HCT116 (cell line): ENCODE results near the gene ART1. TPM values are rescaled to one million over a fixed set of nuclear protein-coding genes. Genes with fewer than 3 reads are reported as not detected.

ENCODE experiments used
- ATAC-seq: fragments of 200-7000 bp; cut with Tn5 transposase; 2 replicates; pipeline ENCODE4 v1.9.1; 2020; ENCODE audit warnings: mild to moderate bottlenecking, moderate library complexity
- BruUV-seq: library from RNA; stranded (reverse); fragments of 400-500 nt; replicated peaks from 2 replicates; lab custom pipeline; 2021; lab: Mats Ljungman, UMichigan
- CTCF ChIA-PET: fragments of 300-600 bp; sonication (Branson Sonifier 250); formaldehyde crosslinking; loops from one replicate; lab custom pipeline; 2021; ENCODE audit warnings: antibody characterized with exemption; lab: Charles Lee
- POLR2A ChIA-PET: fragments of 300-600, 350-600 bp; sonication (Branson Sonifier 250); formaldehyde crosslinking; loops from one replicate; lab custom pipeline; 2021; ENCODE audit warnings: antibody characterized with exemption; lab: Charles Lee
- RAD21 ChIA-PET, 2 experiments: fragments of 300-600 bp; sonication (Branson Sonifier 250); formaldehyde crosslinking; loops; one replicate each; lab custom pipeline; 2023; ENCODE audit warnings: low total read pairs in 2 of 2; ENCODE audit not compliant: uncharacterized antibody in 2 of 2, unreplicated experiment in 2 of 2, low non-redundant PET in 1 of 2; lab: Charles Lee
- DNase-seq: peaks from one replicate; pipeline ENCODE4 v3.0.0-alpha.2; 2010; ENCODE audit warnings: low read depth, low spot score
- H2AFZ ChIP-seq: fragments of 200-600 bp; shearing (Covaris generic), sonication (generic); 2 replicates; pipeline ENCODE4 v1.6.1; 2017; ENCODE audit warnings: low read depth, mixed run types, mixed read lengths, antibody characterized with exemption, low read length; ENCODE audit not compliant: poor library complexity, severe bottlenecking
- H3K27ac ChIP-seq: 2 replicates; pipeline ENCODE4 v1.5.1; 2012; ENCODE audit warnings: low read depth, low read length
- H3K27me3 ChIP-seq: fragments of 200-600 bp; sonication (generic); 2 replicates; pipeline ENCODE4 v1.6.1; 2016; ENCODE audit warnings: mixed run types, low read length, mixed read lengths; ENCODE audit not compliant: insufficient read depth
- H3K36me3 ChIP-seq, 2 experiments: fragments of 200-500 bp in 1 of 2; fragments of 200-600 bp in 1 of 2; sonication (Bioruptor generic) in 1 of 2; sonication (generic) in 1 of 2; 2 replicates each; pipeline versions ENCODE4 v1.5.1 to v1.6.1; 2014 to 2016; ENCODE audit warnings: low read length in 2 of 2, inconsistent platforms in 1 of 2, mixed read lengths in 1 of 2, mixed run types in 1 of 2; ENCODE audit not compliant: insufficient read depth in 2 of 2, control insufficient read depth in 1 of 2
- H3K4me1 ChIP-seq, 2 experiments: fragments of 200-600 bp in 1 of 2; sonication (generic) in 1 of 2; 2 replicates each; pipeline versions ENCODE4 v1.5.1 to v1.6.1; 2012 to 2017; ENCODE audit warnings: low read length in 2 of 2, inconsistent platforms in 1 of 2, mild to moderate bottlenecking in 1 of 2, mixed read lengths in 1 of 2, mixed run types in 1 of 2, moderate library complexity in 1 of 2; ENCODE audit not compliant: insufficient read depth in 2 of 2, control insufficient read depth in 1 of 2
- H3K4me2 ChIP-seq: fragments of 200-600 bp; sonication (generic); 2 replicates; pipeline ENCODE4 v1.6.1; 2017; ENCODE audit warnings: mixed run types, low read length, mixed read lengths
- H3K4me3 ChIP-seq, 2 experiments: fragments of 200-600 bp in 1 of 2; sonication (generic) in 1 of 2; replicated peaks in 1 of 2; 2 replicates each; pipeline ENCODE4 v1.5.1; 2011 to 2016; ENCODE audit warnings: low read length in 2 of 2, control low read depth in 1 of 2, low read depth in 1 of 2, mild to moderate bottlenecking in 1 of 2, mixed read lengths in 1 of 2, mixed run types in 1 of 2
- H3K79me2 ChIP-seq: fragments of 200-600 bp; sonication (generic); 2 replicates; pipeline ENCODE4 v1.6.1; 2017; ENCODE audit warnings: mild to moderate bottlenecking, mixed run types, low read length, moderate library complexity, mixed read lengths; ENCODE audit not compliant: insufficient read depth
- H3K9ac ChIP-seq: fragments of 200-600 bp; sonication (generic); 2 replicates; pipeline ENCODE4 v1.6.1; 2016; ENCODE audit warnings: low read length, mixed read lengths
- H3K9me2 ChIP-seq: fragments of 200-600 bp; sonication (generic), shearing (Covaris generic); 2 replicates; pipeline ENCODE4 v1.6.1; 2017; ENCODE audit warnings: mixed run types, mild to moderate bottlenecking, moderate library complexity; ENCODE audit not compliant: insufficient read depth
- H3K9me3 ChIP-seq, 2 experiments: fragments of 200-500 bp in 1 of 2; fragments of 200-600 bp in 1 of 2; sonication (Bioruptor generic) in 1 of 2; sonication (generic) in 1 of 2; 2 replicates each; pipeline ENCODE4 v1.6.1; 2014 to 2017; ENCODE audit warnings: low read length in 2 of 2, mixed read lengths in 2 of 2, inconsistent platforms in 1 of 2, low read depth in 1 of 2, mild to moderate bottlenecking in 1 of 2, mixed run types in 1 of 2, moderate library complexity in 1 of 2; ENCODE audit not compliant: control insufficient read depth in 1 of 2, insufficient read depth in 1 of 2
- H4K20me1 ChIP-seq: fragments of 200-600 bp; sonication (generic), shearing (Covaris generic); 2 replicates; pipeline ENCODE4 v1.6.1; 2017; ENCODE audit warnings: mixed run types, mild to moderate bottlenecking, moderate library complexity; ENCODE audit not compliant: insufficient read depth
- CEBPB ChIP-seq: IDR thresholded peaks from 2 replicates; pipeline ENCODE4 v1.6.1; 2012; ENCODE audit warnings: low read depth
- ELF1 ChIP-seq: IDR thresholded peaks from 2 replicates; pipeline ENCODE4 v1.6.1; 2012; ENCODE audit warnings: low read depth, borderline replicate concordance
- EZH2 ChIP-seq: fragments of 200-600 bp; sonication (generic); IDR thresholded peaks from 2 replicates; pipeline ENCODE4 v1.6.1; 2017; ENCODE audit warnings: antibody characterized with exemption, mixed run types
- EZH2phosphoT487 ChIP-seq: fragments of 200-600 bp; IDR thresholded peaks from 2 replicates; pipeline ENCODE4 v1.6.1; 2018; ENCODE audit warnings: antibody characterized with exemption, borderline replicate concordance
- FOSL1 ChIP-seq: IDR thresholded peaks from 2 replicates; pipeline ENCODE4 v1.6.1; 2012; ENCODE audit warnings: low read depth
- POLR2A ChIP-seq: IDR thresholded peaks from 2 replicates; pipeline ENCODE4 v1.7.0; 2011; ENCODE audit warnings: borderline replicate concordance; ENCODE audit not compliant: insufficient read depth, insufficient read length; ENCODE audit errors: extremely low read depth
- POLR2AphosphoS5 ChIP-seq: IDR thresholded peaks from 2 replicates; pipeline ENCODE4 v1.6.1; 2011; ENCODE audit warnings: mild to moderate bottlenecking, low read depth, low read length, moderate library complexity
- SIN3A ChIP-seq: IDR thresholded peaks from 2 replicates; pipeline ENCODE4 v1.6.1; 2012; ENCODE audit warnings: low read depth
- SP1 ChIP-seq: IDR thresholded peaks from 2 replicates; pipeline ENCODE4 v1.6.1; 2012; ENCODE audit warnings: low read depth
- SRF ChIP-seq: IDR thresholded peaks from 2 replicates; pipeline ENCODE4 v1.6.1; 2012; ENCODE audit warnings: low read depth
- YY1 ChIP-seq: IDR thresholded peaks from 2 replicates; pipeline ENCODE4 v1.6.1; 2011; ENCODE audit warnings: low read length, low read depth, moderate library complexity, mild to moderate bottlenecking; ENCODE audit not compliant: insufficient replicate concordance; ENCODE audit errors: extremely low read depth
- ZNF274 ChIP-seq: fragments of 200-500 bp; sonication (Bioruptor generic); IDR thresholded peaks from 2 replicates; pipeline ENCODE4 v1.6.1; 2014; ENCODE audit warnings: mild to moderate bottlenecking, low read depth, low read length, inconsistent platforms
- intact Hi-C: fragments of 100-400 bp; cut with micrococcal nuclease; formaldehyde crosslinking; loops from 2 replicates; pipeline ENCODE4 v1.10.0; 2022
- total RNA-seq: library from RNA; stranded (reverse); gene quantifications from one replicate; pipeline ENCODE4 v1.2.1, GENCODE V29; 2021; ENCODE audit not compliant: unreplicated experiment
- TF ChIP-seq, protein P1 (sequence below): IDR thresholded peaks from 2 replicates; pipeline ENCODE4 v1.6.1; 2012; ENCODE audit warnings: low read depth

Gene ART1
- total RNA-seq, 1 experiment from 2014 or later: not detected

DNA sequence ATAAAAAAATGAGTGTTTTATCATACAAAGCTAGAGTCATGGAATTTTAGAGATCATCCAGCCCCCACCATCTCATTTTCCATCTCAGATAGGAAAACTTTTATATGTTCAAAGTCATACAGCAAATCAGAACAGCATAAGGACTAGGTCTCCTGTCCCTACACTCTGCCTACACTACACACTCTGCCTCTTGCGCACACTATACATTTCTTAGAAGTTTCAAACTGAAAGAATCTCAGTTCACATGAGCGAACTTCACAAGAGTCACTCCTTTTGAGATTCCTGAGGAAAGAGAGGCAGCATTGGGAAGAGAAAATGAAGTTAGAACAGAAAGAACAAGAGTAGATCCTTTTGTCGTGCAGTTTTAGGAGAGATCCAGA lies 39.7 kb upstream of the ART1 start:
- H4K20me1 ChIP-seq: no peaks in the 10 kb centered on the region
- no peaks in the 10 kb centered on the region for H3K4me1 ChIP-seq
- no peaks in the 10 kb centered on the region for H3K79me2 ChIP-seq
- no peak for DNase-seq
- ATAC-seq: no peak
- CTCF ChIA-PET: no interaction called here
- no TSS peak for BruUV-seq
- TF ChIP-seq ELF1 (no peak), SIN3A (no peak), SRF (no peak), POLR2AphosphoS5 (no peak)
- TF ChIP-seq, protein P1, sequence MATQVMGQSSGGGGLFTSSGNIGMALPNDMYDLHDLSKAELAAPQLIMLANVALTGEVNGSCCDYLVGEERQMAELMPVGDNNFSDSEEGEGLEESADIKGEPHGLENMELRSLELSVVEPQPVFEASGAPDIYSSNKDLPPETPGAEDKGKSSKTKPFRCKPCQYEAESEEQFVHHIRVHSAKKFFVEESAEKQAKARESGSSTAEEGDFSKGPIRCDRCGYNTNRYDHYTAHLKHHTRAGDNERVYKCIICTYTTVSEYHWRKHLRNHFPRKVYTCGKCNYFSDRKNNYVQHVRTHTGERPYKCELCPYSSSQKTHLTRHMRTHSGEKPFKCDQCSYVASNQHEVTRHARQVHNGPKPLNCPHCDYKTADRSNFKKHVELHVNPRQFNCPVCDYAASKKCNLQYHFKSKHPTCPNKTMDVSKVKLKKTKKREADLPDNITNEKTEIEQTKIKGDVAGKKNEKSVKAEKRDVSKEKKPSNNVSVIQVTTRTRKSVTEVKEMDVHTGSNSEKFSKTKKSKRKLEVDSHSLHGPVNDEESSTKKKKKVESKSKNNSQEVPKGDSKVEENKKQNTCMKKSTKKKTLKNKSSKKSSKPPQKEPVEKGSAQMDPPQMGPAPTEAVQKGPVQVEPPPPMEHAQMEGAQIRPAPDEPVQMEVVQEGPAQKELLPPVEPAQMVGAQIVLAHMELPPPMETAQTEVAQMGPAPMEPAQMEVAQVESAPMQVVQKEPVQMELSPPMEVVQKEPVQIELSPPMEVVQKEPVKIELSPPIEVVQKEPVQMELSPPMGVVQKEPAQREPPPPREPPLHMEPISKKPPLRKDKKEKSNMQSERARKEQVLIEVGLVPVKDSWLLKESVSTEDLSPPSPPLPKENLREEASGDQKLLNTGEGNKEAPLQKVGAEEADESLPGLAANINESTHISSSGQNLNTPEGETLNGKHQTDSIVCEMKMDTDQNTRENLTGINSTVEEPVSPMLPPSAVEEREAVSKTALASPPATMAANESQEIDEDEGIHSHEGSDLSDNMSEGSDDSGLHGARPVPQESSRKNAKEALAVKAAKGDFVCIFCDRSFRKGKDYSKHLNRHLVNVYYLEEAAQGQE: no peak
- TF ChIP-seq, all 23 proteins: peak for 0
- Histone ChIP-seq H2AFZ (no peak overlapping the region), H3K27me3 (no peaks in the 10 kb centered on the region), H3K9me2 (no peaks in the 10 kb centered on the region), H3K4me3 (no peak overlapping the region), H3K36me3 (no peaks in the 10 kb centered on the region), H3K9me3 (no peaks in the 10 kb centered on the region), H3K27ac (no peak overlapping the region), H3K4me2 (no peak overlapping the region), H3K9ac (no peak overlapping the region)
- ChIA-PET RAD21 (no interaction called here), POLR2A (no interaction called here)
- intact Hi-C loops: loop anchor here (5.0 to 10.0 kb wide), 2 partner anchors 118 to 150 kb away; no protein-coding TSS in a partner anchor

DNA sequence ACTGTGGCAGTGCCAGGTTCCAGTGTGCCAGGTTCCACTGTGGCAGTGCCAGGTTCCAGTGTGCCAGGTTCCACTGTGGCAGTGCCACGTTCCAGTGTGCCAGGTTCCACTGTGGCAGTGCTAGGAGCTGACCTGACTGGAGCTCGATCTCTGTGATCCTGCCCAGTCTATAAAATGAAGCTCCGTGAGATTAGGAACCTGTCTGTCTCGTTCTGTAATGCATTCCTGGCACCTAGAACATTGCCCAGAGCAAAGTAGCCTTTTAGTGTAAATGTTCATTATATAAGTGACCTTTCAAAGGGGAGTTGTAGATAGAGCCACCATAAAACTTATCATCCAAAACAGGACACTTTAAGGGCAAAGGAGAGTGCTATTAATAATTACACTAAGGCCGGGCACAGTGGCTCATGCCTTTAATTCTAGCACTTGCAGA lies 39.1 kb upstream of the ART1 start:
- no peak for DNase-seq
- ChIA-PET POLR2A (no interaction called here), CTCF (no interaction called here), RAD21 (no interaction called here)
- intact Hi-C loops: loop anchor here (5.0 to 10.0 kb wide), 2 partner anchors 118 to 151 kb away; no protein-coding TSS in a partner anchor
- ATAC-seq: no peak
- H3K9me2 ChIP-seq: no peaks in the 10 kb centered on the region
- TF ChIP-seq POLR2A (no peak), EZH2phosphoT487 (no peak), FOSL1 (no peak), ZNF274 (no peak), CEBPB (no peak), SP1 (no peak), EZH2 (no peak), YY1 (no peak)
- TF ChIP-seq, all 23 proteins: peak for 0
- Histone ChIP-seq H3K79me2 (no peaks in the 10 kb centered on the region), H2AFZ (no peak overlapping the region), H3K9me3 (no peaks in the 10 kb centered on the region), H3K27ac (no peak overlapping the region), H4K20me1 (no peaks in the 10 kb centered on the region), H3K36me3 (no peaks in the 10 kb centered on the region), H3K9ac (no peak overlapping the region), H3K4me1 (no peaks in the 10 kb centered on the region), H3K4me3 (no peak overlapping the region), H3K4me2 (no peak overlapping the region), H3K27me3 (no peaks in the 10 kb centered on the region)
- no TSS peak for BruUV-seq
